Vagina (tissue), 2 donors: ENCODE data around the gene UGP2. TPM values are rescaled to one million over a fixed set of nuclear protein-coding genes. Genes with fewer than 3 reads are reported as not detected.

Experiments used
- DNase-seq, 2 donors: peaks; one replicate each; pipeline ENCODE4 v3.0.0-alpha.2; 2017; ENCODE audit errors: extremely low spot score in 2 of 2
- H3K27ac ChIP-seq: fragments of 200-600 bp; sonication (generic); one replicate; pipeline ENCODE4 v1.5.1; 2019
- H3K27me3 ChIP-seq: fragments of 200-600 bp; sonication (generic); one replicate; pipeline ENCODE4 v1.5.1; 2019
- H3K36me3 ChIP-seq, 2 donors: fragments of 200-600 bp; sonication (generic); one replicate each; pipeline ENCODE4 v1.5.1; 2017 to 2019
- H3K4me1 ChIP-seq: fragments of 200-600 bp; sonication (generic); one replicate; pipeline ENCODE4 v1.5.1; 2019
- H3K4me3 ChIP-seq, 2 donors: fragments of 200-600 bp; sonication (generic); 1 replicate in 1 of 2; 2 replicates in 1 of 2; pipeline ENCODE4 v1.5.1; 2016 to 2019
- H3K9me3 ChIP-seq: fragments of 200-600 bp; sonication (generic); one replicate; pipeline ENCODE4 v1.5.1; 2019
- CTCF ChIP-seq, 3 experiments: fragments of 450-650 bp in 2 of 3; fragments of 200-600 bp in 1 of 3; sonication (generic) in 1 of 3; IDR thresholded peaks; one replicate each; pipeline ENCODE4 v1.5.1; 2017 to 2019; ENCODE audit warnings: antibody characterized with exemption in 3 of 3, mild to moderate bottlenecking in 2 of 3, moderate library complexity in 2 of 3
- POLR2A ChIP-seq, 2 donors: fragments of 450-650 bp; IDR thresholded peaks; one replicate each; pipeline ENCODE4 v1.6.1; 2017; ENCODE audit warnings: antibody characterized with exemption in 2 of 2, mild to moderate bottlenecking in 2 of 2, moderate library complexity in 2 of 2
- POLR2AphosphoS5 ChIP-seq, 2 donors: sonication (generic); formaldehyde crosslinking; IDR thresholded peaks; one replicate each; pipeline ENCODE4 v1.9.0; 2017; ENCODE audit warnings: antibody characterized with exemption in 2 of 2, mild to moderate bottlenecking in 2 of 2, low read depth in 1 of 2; ENCODE audit not compliant: insufficient read depth in 1 of 2
- intact Hi-C: fragments of 100-400 bp; cut with DNase I; formaldehyde crosslinking; loops from one replicate; pipeline ENCODE4 v1.15.1; 2023
- total RNA-seq: library from RNA; depleted of rRNA; stranded (reverse); fragments of >200 nt; gene quantifications from one replicate; pipeline ENCODE4 v1.2.3, GENCODE V29; 2016

Gene UGP2
- total RNA-seq, 1 donor from 2014 or later = 78.6 TPM

GRCh38 chr2:63822478-63822877 is 19.2 kb upstream of the UGP2 start:
- H3K4me1 ChIP-seq = peaks cover 2% of the 10 kb centered on the region
- H3K4me3 ChIP-seq = no peak overlapping the region
- no peaks in the 10 kb centered on the region for H3K9me3 ChIP-seq
- TF ChIP-seq CTCF (IDR thresholded peaks at IDR 0.05) = no peak
- no peak for TF ChIP-seq POLR2A (IDR thresholded peaks at IDR 0.05)
- no peak for TF ChIP-seq POLR2AphosphoS5 (IDR thresholded peaks at IDR 0.05; ENCODE audit: insufficient read depth in 1 of 2, low read depth in 1 of 2)
- no peaks in the 10 kb centered on the region for H3K36me3 ChIP-seq
- DNase-seq = no peak
- intact Hi-C loops = no loop called here
- no peak overlapping the region for H3K27ac ChIP-seq
- H3K27me3 ChIP-seq = no peaks in the 10 kb centered on the region

- H3K36me3 ChIP-seq = no peaks in the 10 kb centered on the region
- DNase-seq = no peak
- H3K9me3 ChIP-seq = no peaks in the 10 kb centered on the region
- peaks cover 12% of the 10 kb centered on the region for H3K4me1 ChIP-seq
- no peak overlapping the region for H3K27ac ChIP-seq
- H3K4me3 ChIP-seq = no peak overlapping the region
- H3K27me3 ChIP-seq = no peaks in the 10 kb centered on the region
- intact Hi-C loops = no loop called here
- TF ChIP-seq POLR2AphosphoS5 (IDR thresholded peaks at IDR 0.05; ENCODE audit: insufficient read depth in 1 of 2, low read depth in 1 of 2) (no peak), CTCF (IDR thresholded peaks at IDR 0.05) (no peak), POLR2A (IDR thresholded peaks at IDR 0.05) (no peak)
Measured at GRCh38 chr2:63827749-63828148, 13.9 kb upstream of the UGP2 start.

- no peaks in the 10 kb centered on the region for H3K9me3 ChIP-seq
- no peak overlapping the region for H3K4me3 ChIP-seq
- peaks cover 12% of the 10 kb centered on the region for H3K4me1 ChIP-seq
- intact Hi-C loops = no loop called here
- DNase-seq = no peak
- H3K36me3 ChIP-seq = no peaks in the 10 kb centered on the region
- H3K27me3 ChIP-seq = no peaks in the 10 kb centered on the region
- TF ChIP-seq CTCF (IDR thresholded peaks at IDR 0.05) = no peak
- no peak for TF ChIP-seq POLR2A (IDR thresholded peaks at IDR 0.05)
- TF ChIP-seq POLR2AphosphoS5 (IDR thresholded peaks at IDR 0.05; ENCODE audit: insufficient read depth in 1 of 2, low read depth in 1 of 2) = no peak
- no peak overlapping the region for H3K27ac ChIP-seq
Measured at GRCh38 chr2:63831176-63831575, 10.5 kb upstream of the UGP2 start.

- intact Hi-C loops = no loop called here
- no peak for TF ChIP-seq POLR2AphosphoS5 (IDR thresholded peaks at IDR 0.05; ENCODE audit: insufficient read depth in 1 of 2, low read depth in 1 of 2)
- TF ChIP-seq POLR2A (IDR thresholded peaks at IDR 0.05) = no peak
- no peak for TF ChIP-seq CTCF (IDR thresholded peaks at IDR 0.05)
- DNase-seq = no peak
- H3K4me3 ChIP-seq = no peak overlapping the region
- H3K9me3 ChIP-seq = no peaks in the 10 kb centered on the region
- no peaks in the 10 kb centered on the region for H3K36me3 ChIP-seq
- H3K27me3 ChIP-seq = no peaks in the 10 kb centered on the region
- no peaks in the 10 kb centered on the region for H3K4me1 ChIP-seq
- H3K27ac ChIP-seq = no peak overlapping the region
Measured at GRCh38 chr2:63834401-63834800, 7.3 kb upstream of the UGP2 start.

GRCh38 chr2:63837036-63837594 is 4.6 kb upstream of the UGP2 start:
- no peaks in the 10 kb centered on the region for H3K9me3 ChIP-seq
- no peak overlapping the region for H3K4me3 ChIP-seq
- intact Hi-C loops = no loop called here
- no peak for TF ChIP-seq POLR2AphosphoS5 (IDR thresholded peaks at IDR 0.05; ENCODE audit: insufficient read depth in 1 of 2, low read depth in 1 of 2)
- no peak for TF ChIP-seq CTCF (IDR thresholded peaks at IDR 0.05)
- no peak for TF ChIP-seq POLR2A (IDR thresholded peaks at IDR 0.05)
- H3K27ac ChIP-seq = no peak overlapping the region
- H3K4me1 ChIP-seq = peaks cover 6% of the 10 kb centered on the region
- H3K36me3 ChIP-seq = no peaks in the 10 kb centered on the region
- no peak for DNase-seq
- no peaks in the 10 kb centered on the region for H3K27me3 ChIP-seq
